A172 (cell line): ENCODE measurements around the gene AMZ2. TPM values are rescaled to one million over a fixed set of nuclear protein-coding genes. Genes with fewer than 3 reads are reported as not detected.

ENCODE experiments used
- total RNA-seq: library from RNA; depleted of rRNA; stranded (reverse); fragments of >200 nt; shearing (Covaris generic); gene quantifications from 2 replicates; pipeline ENCODE4 v1.2.3, GENCODE V29; 2014; rRNA removed

The AMZ2 gene
- total RNA-seq, 1 experiment from 2014 or later: 165 TPM

Other genes starting within 250 kb of the AMZ2 start
- 358 and 473 TPM in 2 replicates for gene KPNA2, start 212.3 kb upstream of the AMZ2 start, total RNA-seq
- 0.48 and 5.3 TPM in 2 replicates for gene SLC16A6, start 43.1 kb downstream of the AMZ2 start, total RNA-seq
- 0.77 and 5.6 TPM in 2 replicates for gene ARSG, start 43.5 kb downstream of the AMZ2 start, total RNA-seq
- 31.8 and 32.8 TPM in 2 replicates for gene WIPI1, start 209.5 kb downstream of the AMZ2 start, total RNA-seq